NCI-H146 (cell line): ENCODE measurements around the gene FZR1.

Experiments used
- DNase-seq: peaks from one replicate; lab custom pipeline; 2025; lab: John Stamatoyannopoulos, UW

FZR1 gene

GRCh38 chr19:3531716-3532115, 25.6 kb downstream of the FZR1 start:
- no peak for DNase-seq

GRCh38 chr19:3532154-3532786, 26.2 kb downstream of the FZR1 start:
- no peak for DNase-seq

- DNase-seq, result no peak
These were observed 26.9 kb downstream of the FZR1 start for GRCh38 chr19:3533033-3533432.

GRCh38 chr19:3533563-3534216, 27.6 kb downstream of the FZR1 start:
- DNase-seq, result no peak

GRCh38 chr19:3534375-3535234, 28.5 kb downstream of the FZR1 start:
- DNase-seq, result no peak

GRCh38 chr19:3535235-3535535, 29.1 kb downstream of the FZR1 start:
- no peak for DNase-seq

GRCh38 chr19:3535563-3535965, 29.5 kb downstream of the FZR1 start:
- DNase-seq, result no peak

GRCh38 chr19:3535981-3536380, 29.9 kb downstream of the FZR1 start:
- no peak for DNase-seq

- no peak for DNase-seq
These were observed 30.5 kb downstream of the FZR1 start for GRCh38 chr19:3536429-3537100.

- no peak for DNase-seq
These were observed 31.0 kb downstream of the FZR1 start for GRCh38 chr19:3537101-3537437.

- DNase-seq, result no peak
These were observed 31.5 kb downstream of the FZR1 start for GRCh38 chr19:3537438-3538240.

GRCh38 chr19:3538258-3538929, 32.3 kb downstream of the FZR1 start:
- no peak for DNase-seq

GRCh38 chr19:3538965-3539755, 33.0 kb downstream of the FZR1 start, which contains the start of gene TEKTIP1:
TSS of gene TEKTIP1 (plus strand) at chr19:3539174. CDS start at chr19:3539178, 4 bp downstream.
- no peak for DNase-seq

GRCh38 chr19:3539756-3540118, 33.6 kb downstream of the FZR1 start:
- no peak for DNase-seq

- no peak for DNase-seq
These were observed 37.3 kb downstream of the FZR1 start for GRCh38 chr19:3543150-3544057.

GRCh38 chr19:3544058-3544376, 37.9 kb downstream of the FZR1 start:
- DNase-seq, result no peak

GRCh38 chr19:3544742-3545668, 38.9 kb downstream of the FZR1 start:
- DNase-seq, result peak; percentile 19

- DNase-seq, result no peak
These were observed 39.5 kb downstream of the FZR1 start for GRCh38 chr19:3545669-3546034.

- DNase-seq, result no peak
These were observed 40.0 kb downstream of the FZR1 start for GRCh38 chr19:3546119-3546518.
